HG03196 (cell line): ENCODE results near the gene CCNJ.

ENCODE experiments used
- ATAC-seq: cut with Tn5 transposase; IDR thresholded peaks from one replicate; pipeline ENCODE4 v1.9.1; 2021; ENCODE audit not compliant: unreplicated experiment

The CCNJ gene

GRCh38 chr10:96053985-96054384 is 10.6 kb downstream of the CCNJ start:
- ATAC-seq: no peak

- no peak for ATAC-seq
These were observed 13.4 kb downstream of the CCNJ start for GRCh38 chr10:96056787-96057186.

GRCh38 chr10:96061232-96061631 is 17.8 kb downstream of the CCNJ start:
- no peak for ATAC-seq

- no peak for ATAC-seq
These were observed 29.3 kb downstream of the CCNJ start for GRCh38 chr10:96072674-96073073.

- ATAC-seq: no peak
These were observed 30.3 kb downstream of the CCNJ start for GRCh38 chr10:96073722-96074121.

GRCh38 chr10:96074776-96075175 is 31.4 kb downstream of the CCNJ start:
- ATAC-seq: no peak

- ATAC-seq: no peak
These were observed 32.6 kb downstream of the CCNJ start for GRCh38 chr10:96075977-96076376.

GRCh38 chr10:96077156-96077555 is 33.8 kb downstream of the CCNJ start:
- no peak for ATAC-seq

- ATAC-seq: no peak
These were observed 38.8 kb downstream of the CCNJ start for GRCh38 chr10:96082153-96082552.

GRCh38 chr10:96082748-96083147 is 39.4 kb downstream of the CCNJ start:
- ATAC-seq: no peak

GRCh38 chr10:96089116-96089515 is 45.7 kb downstream of the CCNJ start:
- no peak for ATAC-seq

- ATAC-seq: peak; percentile 88
These were observed 46.5 kb downstream of the CCNJ start for GRCh38 chr10:96089670-96090462.

- no peak for ATAC-seq
These were observed 47.0 kb downstream of the CCNJ start for GRCh38 chr10:96090463-96090800.

GRCh38 chr10:96092999-96093767 is 49.8 kb downstream of the CCNJ start:
- no peak for ATAC-seq

- ATAC-seq: no peak
These were observed 50.6 kb downstream of the CCNJ start for GRCh38 chr10:96093948-96094347.

- no peak for ATAC-seq
These were observed 53.6 kb downstream of the CCNJ start for GRCh38 chr10:96096958-96097357.

GRCh38 chr10:96097865-96098264 is 54.5 kb downstream of the CCNJ start:
- ATAC-seq: no peak

GRCh38 chr10:96107623-96108038 is 64.2 kb downstream of the CCNJ start:
- no peak for ATAC-seq
